B cell (primary cell): ENCODE results near the gene ANP32D. TPM values are rescaled to one million over a fixed set of nuclear protein-coding genes. Genes with fewer than 3 reads are reported as not detected.
A peak's percentile ranks its signal among the peaks of the same experiment; 100 is the strongest.

Source experiments
- ATAC-seq: fragments of 200-7000 bp; cut with Tn5 transposase; one replicate; pipeline ENCODE4 v1.10.0; 2021; ENCODE audit warnings: low read depth, mild to moderate bottlenecking, moderate number of reproducible peaks, moderate library complexity
- CTCF ChIA-PET: fragments of 350-600 bp; sonication (Branson Sonifier 250); formaldehyde crosslinking; loops from one replicate; lab custom pipeline; 2021; ENCODE audit warnings: antibody characterized with exemption, inconsistent platforms; lab: Charles Lee
- POLR2A ChIA-PET: fragments of 350-600 bp; sonication (Branson Sonifier 250); formaldehyde crosslinking; loops from one replicate; lab custom pipeline; 2021; ENCODE audit warnings: antibody characterized with exemption; lab: Charles Lee
- DNase-seq: peaks from one replicate; pipeline ENCODE4 v3.0.0; 2013
- H2AFZ ChIP-seq: 2 replicates; pipeline ENCODE4 v1.6.1; 2012; ENCODE audit warnings: mild to moderate bottlenecking, low read depth, low read length; ENCODE audit not compliant: insufficient read depth, poor library complexity, severe bottlenecking
- H3K27ac ChIP-seq, 2 donors: 1 replicate in 1 of 2; 2 replicates in 1 of 2; pipeline ENCODE4 v1.5.1; 2012 to 2013; ENCODE audit warnings: low read length in 2 of 2, mild to moderate bottlenecking in 2 of 2, moderate library complexity in 1 of 2
- H3K27me3 ChIP-seq, 4 experiments: fragments of 200-600 bp in 1 of 4; sonication (generic) in 1 of 4; replicated peaks in 1 of 4; 1 replicate in 2 of 4; 2 replicates in 2 of 4; pipeline versions ENCODE4 v1.6.1 to v1.7.0; 2013 to 2016; ENCODE audit warnings: low read length in 3 of 4, mild to moderate bottlenecking in 2 of 4, mixed read lengths in 1 of 4, moderate library complexity in 1 of 4; ENCODE audit not compliant: insufficient read depth in 4 of 4, control insufficient read depth in 3 of 4; ENCODE audit errors: control extremely low read depth in 1 of 4
- H3K36me3 ChIP-seq, 2 experiments: replicated peaks in 1 of 2; 1 replicate in 1 of 2; 2 replicates in 1 of 2; pipeline versions ENCODE4 v1.6.1 to v1.7.1; 2013; ENCODE audit warnings: low read length in 1 of 2; ENCODE audit not compliant: insufficient read depth in 2 of 2, control insufficient read depth in 1 of 2; ENCODE audit errors: control extremely low read depth in 1 of 2, extremely low read depth in 1 of 2
- H3K4me1 ChIP-seq, 2 donors: fragments of 200-600 bp in 1 of 2; sonication (generic) in 1 of 2; 1 replicate in 1 of 2; 2 replicates in 1 of 2; pipeline versions ENCODE4 v1.5.1 to v1.6.1; 2013 to 2017; ENCODE audit warnings: low read length in 2 of 2; ENCODE audit not compliant: control insufficient read depth in 2 of 2, insufficient read depth in 2 of 2
- H3K4me2 ChIP-seq: replicated peaks from 2 replicates; pipeline ENCODE3; 2012; ENCODE audit warnings: mild to moderate bottlenecking, low read depth, low read length; ENCODE audit not compliant: poor library complexity, severe bottlenecking
- H3K4me3 ChIP-seq, 5 experiments: fragments of 200-600 bp in 1 of 5; sonication (generic) in 1 of 5; 1 replicate in 3 of 5; 2 replicates in 2 of 5; pipeline versions ENCODE4 v1.5.1 to v1.7.0; 2011 to 2016; ENCODE audit warnings: low read length in 4 of 5, mild to moderate bottlenecking in 4 of 5, low read depth in 2 of 5, control low read depth in 1 of 5, moderate library complexity in 1 of 5; ENCODE audit not compliant: insufficient read depth in 1 of 5; ENCODE audit errors: control extremely low read depth in 1 of 5, extremely low read depth in 1 of 5
- H3K79me2 ChIP-seq: fragments of 200-600 bp; sonication (generic); one replicate; pipeline ENCODE4 v1.6.0; 2016; ENCODE audit warnings: low read length; ENCODE audit not compliant: control insufficient read depth, insufficient read depth
- H3K9ac ChIP-seq: fragments of 200-600 bp; sonication (generic); 2 replicates; pipeline ENCODE4 v1.6.1; 2017; ENCODE audit warnings: mild to moderate bottlenecking, low read length, moderate library complexity
- H3K9me3 ChIP-seq, 3 donors: one replicate each; pipeline versions ENCODE4 v1.6.1 to v1.7.1; 2013; ENCODE audit warnings: low read length in 2 of 3; ENCODE audit not compliant: control insufficient read depth in 2 of 3, insufficient read depth in 1 of 3; ENCODE audit errors: control extremely low read depth in 1 of 3
- H4K20me1 ChIP-seq: 2 replicates; pipeline ENCODE4 v1.6.0; 2012; ENCODE audit warnings: mild to moderate bottlenecking, low read length; ENCODE audit not compliant: insufficient read depth, control insufficient read depth, poor library complexity, severe bottlenecking
- H3K27ac Mint-ChIP-seq: one replicate; pipeline ENCODE4 v1.8.0; 2021; ENCODE audit warnings: mixed read lengths
- H3K27me3 Mint-ChIP-seq: one replicate; pipeline ENCODE4 v1.8.0; 2021; ENCODE audit warnings: mixed read lengths
- H3K4me1 Mint-ChIP-seq: one replicate; pipeline ENCODE4 v1.8.0; 2021; ENCODE audit warnings: mixed read lengths
- H3K4me3 Mint-ChIP-seq: one replicate; pipeline ENCODE4 v1.8.0; 2021; ENCODE audit warnings: mixed read lengths
- H3K9me3 Mint-ChIP-seq: one replicate; pipeline ENCODE4 v1.8.0; 2022; ENCODE audit warnings: mixed read lengths; ENCODE audit not compliant: insufficient read depth
- EZH2 ChIP-seq: IDR thresholded peaks from 2 replicates; pipeline ENCODE4 v1.6.1; 2012; ENCODE audit warnings: borderline replicate concordance, low read depth, mild to moderate bottlenecking, moderate library complexity, low read length; ENCODE audit not compliant: insufficient read depth, poor library complexity, severe bottlenecking
- WGBS: methylation state at CpG from one replicate; pipeline ENCODE4 v1.1.5; 2013; ENCODE audit warnings: missing lambda C conversion rate; ENCODE audit not compliant: insufficient coverage; 5-methylcytosine and 5-hydroxymethylcytosine counted together
- intact Hi-C: fragments of 100-400 bp; cut with micrococcal nuclease; formaldehyde crosslinking; loops from one replicate; pipeline ENCODE4 v1.10.0; 2022
- polyA plus RNA-seq: library from polyadenylated mRNA; depleted of rRNA; stranded (reverse); fragments of >200 nt; gene quantifications from 2 replicates; pipeline ENCODE4 v1.2.3, GENCODE V29; 2012
- total RNA-seq, 2 donors: library from RNA; stranded (reverse); fragments of 120-200 nt in 1 of 2; gene quantifications; 1 replicate in 1 of 2; 2 replicates in 1 of 2; pipeline versions ENCODE4 v1.2.3 to v1.2.4, GENCODE V29; 2013 to 2022
- TF ChIP-seq, protein P1 (sequence below): fragments of 200-600 bp; IDR thresholded peaks from one replicate; pipeline ENCODE4 v1.8.0; 2022; ENCODE audit warnings: antibody characterized with exemption, mild to moderate bottlenecking

Gene ANP32D
- total and polyA plus RNA-seq, 2 donors (not counting 1 experiment from before 2014, with no cell fraction given) = not detected

DNA sequence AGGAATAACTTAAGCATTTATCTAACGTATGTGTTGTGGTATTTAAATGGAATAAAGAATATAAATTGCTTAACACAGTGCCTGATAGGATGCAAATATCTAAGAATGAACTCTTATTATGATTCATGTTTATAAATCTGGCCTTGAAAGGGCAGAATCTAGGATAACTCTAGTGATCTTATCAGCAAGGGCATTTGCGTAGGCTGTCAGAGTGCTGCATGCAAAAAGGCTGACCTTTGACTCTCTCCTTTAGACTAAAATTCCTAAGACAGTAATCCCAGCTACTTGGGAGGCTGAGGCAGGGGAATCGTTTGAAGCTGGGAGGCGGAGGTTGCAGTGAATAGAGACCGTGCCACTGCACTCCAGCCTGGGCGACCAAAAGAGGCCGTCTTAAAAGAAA lies 31.3 kb upstream of the ANP32D start:
- POLR2A ChIA-PET = no interaction called here
- H3K4me3 ChIP-seq = no peak overlapping the region
- no peak for TF ChIP-seq EZH2
- TF ChIP-seq, protein P1, sequence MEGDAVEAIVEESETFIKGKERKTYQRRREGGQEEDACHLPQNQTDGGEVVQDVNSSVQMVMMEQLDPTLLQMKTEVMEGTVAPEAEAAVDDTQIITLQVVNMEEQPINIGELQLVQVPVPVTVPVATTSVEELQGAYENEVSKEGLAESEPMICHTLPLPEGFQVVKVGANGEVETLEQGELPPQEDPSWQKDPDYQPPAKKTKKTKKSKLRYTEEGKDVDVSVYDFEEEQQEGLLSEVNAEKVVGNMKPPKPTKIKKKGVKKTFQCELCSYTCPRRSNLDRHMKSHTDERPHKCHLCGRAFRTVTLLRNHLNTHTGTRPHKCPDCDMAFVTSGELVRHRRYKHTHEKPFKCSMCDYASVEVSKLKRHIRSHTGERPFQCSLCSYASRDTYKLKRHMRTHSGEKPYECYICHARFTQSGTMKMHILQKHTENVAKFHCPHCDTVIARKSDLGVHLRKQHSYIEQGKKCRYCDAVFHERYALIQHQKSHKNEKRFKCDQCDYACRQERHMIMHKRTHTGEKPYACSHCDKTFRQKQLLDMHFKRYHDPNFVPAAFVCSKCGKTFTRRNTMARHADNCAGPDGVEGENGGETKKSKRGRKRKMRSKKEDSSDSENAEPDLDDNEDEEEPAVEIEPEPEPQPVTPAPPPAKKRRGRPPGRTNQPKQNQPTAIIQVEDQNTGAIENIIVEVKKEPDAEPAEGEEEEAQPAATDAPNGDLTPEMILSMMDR = no peak

DNA sequence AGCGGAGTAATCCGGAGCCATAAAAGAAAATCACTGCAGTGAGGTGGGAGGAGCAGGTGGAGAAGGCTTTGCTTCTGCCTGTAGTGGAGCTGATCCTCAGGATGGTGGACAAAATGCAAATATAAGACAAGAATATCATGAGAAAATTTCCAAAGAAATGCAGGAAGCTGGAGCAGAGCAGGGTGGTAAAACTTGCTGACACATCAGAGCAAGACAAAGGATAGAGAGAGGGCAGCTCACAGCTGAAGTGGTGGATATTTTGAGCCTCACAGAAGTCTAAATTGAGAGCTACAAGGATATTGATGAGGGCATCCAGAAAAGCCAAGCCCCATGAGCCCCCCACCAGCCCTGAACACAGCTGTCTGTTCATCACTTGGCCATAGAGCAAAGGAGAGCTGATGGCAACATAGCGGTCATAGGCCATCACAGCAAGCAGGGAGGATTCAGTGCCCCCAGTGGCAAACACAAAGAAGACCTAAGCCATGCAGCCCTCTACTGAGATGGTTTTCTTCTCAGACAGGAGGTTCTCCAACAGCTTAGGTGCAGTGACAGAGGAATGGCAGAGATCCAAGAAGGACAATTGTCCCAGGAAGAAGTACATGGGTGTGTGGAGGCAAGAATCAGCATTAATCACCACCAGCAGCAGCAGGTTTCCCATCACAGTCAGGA lies 30.0 kb upstream of the ANP32D start:
- H3K4me2 ChIP-seq = no peak overlapping the region
- DNase-seq = peak; percentile 2
- ChIA-PET CTCF (no interaction called here), POLR2A (no interaction called here)
- 97% methylated on average over 3 of the region's 3 CpGs for WGBS
- H3K36me3 ChIP-seq = no peaks in the 10 kb centered on the region
- ATAC-seq = no peak
- Mint-ChIP-seq H3K4me3 (no peak overlapping the region), H3K27ac (no peak overlapping the region), H3K4me1 (no peaks in the 10 kb centered on the region), H3K9me3 (no peaks in the 10 kb centered on the region), H3K27me3 (peaks cover 10% of the 10 kb centered on the region)
- no peak for TF ChIP-seq EZH2
- TF ChIP-seq, protein P1 = no peak
- no peaks in the 10 kb centered on the region for H4K20me1 ChIP-seq
- no peaks in the 10 kb centered on the region for H3K79me2 ChIP-seq
- H2AFZ ChIP-seq = no peak overlapping the region
- no peaks in the 10 kb centered on the region for H3K9me3 ChIP-seq
- no peak overlapping the region for H3K4me3 ChIP-seq
- intact Hi-C loops = no loop called here
- H3K9ac ChIP-seq = no peak overlapping the region
- no peaks in the 10 kb centered on the region for H3K4me1 ChIP-seq
- no peak overlapping the region for H3K27ac ChIP-seq
- H3K27me3 ChIP-seq = peaks cover 0 to 7% (median 0%) of the 10 kb centered on the region in 4 experiments

More for the DNA sequence above, 31.3 kb upstream of the ANP32D start:
- H3K27me3 ChIP-seq = peaks cover 0 to 7% (median 0%) of the 10 kb centered on the region in 4 experiments
- H3K79me2 ChIP-seq = no peaks in the 10 kb centered on the region
- no peak overlapping the region for H3K27ac ChIP-seq
- H3K9ac ChIP-seq = no peak overlapping the region
- Mint-ChIP-seq H3K27me3 (peaks cover 10% of the 10 kb centered on the region), H3K4me1 (no peaks in the 10 kb centered on the region), H3K9me3 (no peaks in the 10 kb centered on the region), H3K27ac (no peak overlapping the region), H3K4me3 (no peak overlapping the region)
- no peaks in the 10 kb centered on the region for H3K36me3 ChIP-seq
- H3K4me2 ChIP-seq = no peak overlapping the region
- WGBS = 100% methylated on average over 2 of the region's 7 CpGs
- H2AFZ ChIP-seq = no peak overlapping the region
- no peaks in the 10 kb centered on the region for H3K9me3 ChIP-seq
- intact Hi-C loops = no loop called here
- no peak for ATAC-seq
- no peak for DNase-seq
- H4K20me1 ChIP-seq = no peaks in the 10 kb centered on the region
- H3K4me1 ChIP-seq = no peaks in the 10 kb centered on the region
- CTCF ChIA-PET = no interaction called here
